K562 (cell line): ENCODE measurements around the gene SPDYE4. TPM values are rescaled to one million over a fixed set of nuclear protein-coding genes. Genes with fewer than 3 reads are reported as not detected.

Experiments used
- ATAC-seq: fragments of 200-7000 bp; cut with Tn5 transposase; 3 replicates; pipeline ENCODE4 v1.9.1; 2020; ENCODE audit warnings: moderate library complexity
- BruUV-seq: library from RNA; stranded (reverse); fragments of 400-500 nt; replicated peaks from 2 replicates; lab custom pipeline; 2021; lab: Mats Ljungman, UMichigan
- CTCF ChIA-PET: fragments of 300-600 bp; formaldehyde crosslinking; extraction: SDS; loops from one replicate; lab custom pipeline; 2021; ENCODE audit warnings: low intra/inter-chr PET ratio; lab: Yijun Ruan, JAX
- POLR2A ChIA-PET: fragments of 300-600, 350-650 bp; sonication (Branson Sonifier 250); formaldehyde crosslinking; extraction: SDS; loops from one replicate; lab custom pipeline; 2021; ENCODE audit warnings: antibody characterized with exemption, inconsistent platforms; lab: Yijun Ruan, JAX
- DNase-seq, 4 experiments: peaks; one replicate each; pipeline versions ENCODE4 v3.0.0 to v3.0.0-alpha.2; 2011 to 2018; ENCODE audit warnings: low spot score in 3 of 4, mixed read lengths in 3 of 4; ENCODE audit errors: extremely low read depth in 1 of 4
- FAIRE-seq: peaks from 2 replicates; lab custom pipeline; 2011; peaks lifted over from hg19 to GRCh38; lab: Jason Lieb, UNC
- H2AFZ ChIP-seq: 2 replicates; pipeline ENCODE4 v1.6.0; 2011; ENCODE audit warnings: low read depth, low read length, control low read depth, inconsistent platforms
- H3K27ac ChIP-seq: fragments of 200-600 bp; 3 replicates; pipeline ENCODE4 v1.8.0; 2011; ENCODE audit warnings: low read depth, mild to moderate bottlenecking, control low read depth, inconsistent platforms, low read length, moderate library complexity, mixed read lengths; ENCODE audit errors: extremely low read depth
- H3K27me3 ChIP-seq, 2 experiments: fragments of 300-600 bp in 1 of 2; 2 replicates in 1 of 2; 3 replicates in 1 of 2; pipeline versions ENCODE4 v1.6.0 to v1.8.0; 2011; ENCODE audit warnings: inconsistent platforms in 2 of 2, low read length in 2 of 2, mild to moderate bottlenecking in 1 of 2, mixed read lengths in 1 of 2, moderate library complexity in 1 of 2; ENCODE audit not compliant: control insufficient read depth in 2 of 2, insufficient read depth in 2 of 2
- H3K36me3 ChIP-seq: fragments of 300-600 bp; 3 replicates; pipeline ENCODE4 v1.8.0; 2011; ENCODE audit warnings: mild to moderate bottlenecking, low read length, inconsistent platforms; ENCODE audit not compliant: control insufficient read depth, insufficient read depth
- H3K4me1 ChIP-seq, 2 experiments: fragments of 200-600 bp in 1 of 2; replicated peaks in 1 of 2; 2 replicates in 1 of 2; 3 replicates in 1 of 2; pipeline versions ENCODE4 v1.5.1 to v1.8.0; 2011; ENCODE audit warnings: inconsistent platforms in 2 of 2, low read length in 2 of 2, mild to moderate bottlenecking in 1 of 2, mixed read lengths in 1 of 2, moderate library complexity in 1 of 2; ENCODE audit not compliant: control insufficient read depth in 2 of 2, insufficient read depth in 2 of 2
- H3K4me2 ChIP-seq: 2 replicates; pipeline ENCODE4 v1.6.1; 2011; ENCODE audit warnings: low read length, control low read depth, inconsistent platforms, mixed read lengths; ENCODE audit not compliant: insufficient read depth
- H3K4me3 ChIP-seq: fragments of 200-600 bp; sonication (generic), shearing (Covaris generic); 2 replicates; pipeline ENCODE4 v1.5.1; 2016; ENCODE audit warnings: control low read depth, inconsistent platforms
- H3K79me2 ChIP-seq: fragments of 200-600 bp; 3 replicates; pipeline ENCODE4 v1.8.0; 2011; ENCODE audit warnings: low read length, inconsistent platforms; ENCODE audit not compliant: control insufficient read depth, insufficient read depth
- H3K9ac ChIP-seq, 2 experiments: 2 replicates each; pipeline versions ENCODE4 v1.6.0 to v1.6.1; 2011; ENCODE audit warnings: low read depth in 2 of 2, low read length in 2 of 2, control low read depth in 1 of 2, inconsistent platforms in 1 of 2, mild to moderate bottlenecking in 1 of 2, mixed read lengths in 1 of 2; ENCODE audit not compliant: insufficient read depth in 1 of 2
- H3K9me1 ChIP-seq: one replicate; pipeline ENCODE4 v1.6.0; 2011; ENCODE audit warnings: inconsistent platforms, mild to moderate bottlenecking, low read length, moderate library complexity; ENCODE audit not compliant: control insufficient read depth, insufficient read depth
- H3K9me3 ChIP-seq: replicated peaks from 2 replicates; pipeline ENCODE4 v1.5.1; 2011; ENCODE audit warnings: low read depth, low read length, inconsistent platforms; ENCODE audit not compliant: control insufficient read depth, insufficient read depth
- H4K20me1 ChIP-seq: replicated peaks from 2 replicates; pipeline ENCODE4 v1.6.1; 2011; ENCODE audit warnings: low read length, inconsistent platforms, mixed read lengths; ENCODE audit not compliant: control insufficient read depth, insufficient read depth
- ATF7 ChIP-seq: fragments of 450-650 bp; IDR thresholded peaks from 2 replicates; pipeline ENCODE4 v1.7.1; 2014; ENCODE audit warnings: mild to moderate bottlenecking, moderate library complexity
- HOXB6 ChIP-seq: fragments of 250-450 bp; sonication (Bioruptor Pico); IDR thresholded peaks from 2 replicates; pipeline ENCODE4 v1.5.1; 2022; ENCODE audit warnings: mild to moderate bottlenecking, borderline replicate concordance
- KDM1A ChIP-seq, 2 experiments: fragments of 450-650 bp; IDR thresholded peaks; 2 replicates each; pipeline ENCODE4 v1.6.1; 2016; ENCODE audit warnings: mild to moderate bottlenecking in 2 of 2
- MCM2 ChIP-seq: fragments of 450-650 bp; IDR thresholded peaks from 2 replicates; pipeline ENCODE4 v1.6.1; 2017; ENCODE audit warnings: low read depth, mild to moderate bottlenecking
- PRPF4 ChIP-seq: fragments of 200-400 bp; formaldehyde crosslinking; IDR thresholded peaks from one replicate; pipeline ENCODE4 v1.6.1; 2017; ENCODE audit warnings: low read length, low read depth, mild to moderate bottlenecking; ENCODE audit not compliant: insufficient read depth, poor library complexity, severe bottlenecking
- SMARCC2 ChIP-seq: fragments of 450-650 bp; IDR thresholded peaks from 2 replicates; pipeline ENCODE4 v1.6.1; 2017; ENCODE audit warnings: antibody characterized with exemption, moderate library complexity, mild to moderate bottlenecking, low read depth
- WGBS: fragments of 100-300 bp; shearing (Covaris generic); methylation state at CpG from one replicate; pipeline ENCODE4 v1.1.6; 2016; ENCODE audit warnings: low coverage, mixed read lengths; ENCODE audit not compliant: insufficient coverage; ENCODE audit errors: missing lambda C conversion rate; 5-methylcytosine and 5-hydroxymethylcytosine counted together
- in situ Hi-C: fragments of 300-500 bp; cut with MboI; formaldehyde crosslinking; loops from 4 replicates; pipeline ENCODE4 v1.15.0; 2018; ENCODE audit warnings: inconsistent platforms, mixed read lengths
- intact Hi-C: fragments of 100-400 bp; cut with micrococcal nuclease; formaldehyde crosslinking; loops from 2 replicates; pipeline ENCODE4 v1.14.2; 2022
- polyA plus RNA-seq, 8 experiments: library from polyadenylated mRNA; depleted of rRNA in 4 of 8; stranded (reverse) in 5 of 8; unstranded in 3 of 8; fragments of >200 nt; fragmentation: Nextera tagmentation in 2 of 8; fragmentation: Illumina TruSeq in 1 of 8; extraction: Ambion mirVana in 2 of 8; extraction: Trizol in 1 of 8; gene quantifications; 2 replicates each; pipeline versions ENCODE4 v1.2.1 to v1.2.3, GENCODE V29; 2011 to 2014; ENCODE audit warnings: inconsistent platforms in 1 of 8, missing spikeins in 1 of 8
- total RNA-seq, 7 experiments: library from RNA; depleted of rRNA in 6 of 7; stranded (reverse); fragments of >200 nt in 6 of 7; fragmentation: Illumina TruSeq in 2 of 7; extraction: Trizol in 2 of 7; gene quantifications; 2 replicates each; pipeline versions ENCODE4 v1.2.1 to v1.2.3, GENCODE V29; 2011 to 2021; ENCODE audit warnings: low replicate concordance in 1 of 7

The SPDYE4 gene
- total and polyA plus RNA-seq, 9 of the 15 experiments (the other 6 are each of a cell fraction or from before 2014, with no cell fraction given) = not detected

- H3K9ac ChIP-seq = no peak overlapping the region
- no peaks in the 10 kb centered on the region for H3K9me1 ChIP-seq
- in situ Hi-C loops = no loop called here
- H3K36me3 ChIP-seq = no peaks in the 10 kb centered on the region
- WGBS = 2% methylated on average over 5 of the region's 5 CpGs
- H3K27ac ChIP-seq = no peak overlapping the region
- TF ChIP-seq KDM1A (IDR thresholded peaks at IDR 0.05) (no peak), MCM2 (no peak), ATF7 (no peak), PRPF4 (no peak)
- H3K79me2 ChIP-seq = no peaks in the 10 kb centered on the region
- ChIA-PET POLR2A (interaction anchor here (0.6 kb wide), 1 partner anchor 173 kb away, joined by 3 read pairs; no protein-coding TSS in a partner anchor), CTCF (no interaction called here)
- no peaks in the 10 kb centered on the region for H3K9me3 ChIP-seq
- H3K4me3 ChIP-seq = no peak overlapping the region
- H3K4me2 ChIP-seq = no peak overlapping the region
- FAIRE-seq (no peak), ATAC-seq (no peak), DNase-seq (no peak)
- H2AFZ ChIP-seq = no peak overlapping the region
- intact Hi-C loops = no loop called here
- BruUV-seq = no TSS peak
- H4K20me1 ChIP-seq = no peaks in the 10 kb centered on the region
- peaks cover 0 to 23% of the 10 kb centered on the region in 2 experiments; a peak in 2 of 5 replicates for H3K27me3 ChIP-seq
- H3K4me1 ChIP-seq = no peaks in the 10 kb centered on the region
Measured at GRCh38 chr17:8705427-8705826, 52.9 kb downstream of the SPDYE4 start.

- TF ChIP-seq HOXB6 (CRISPR knock-in tag) (no peak), SMARCC2 (no peak)
- TF ChIP-seq, all 486 proteins: peak for 0
- in situ Hi-C loops (no loop called here), intact Hi-C loops (no loop called here)
- no peak for ATAC-seq
- WGBS = 2% methylated on average over 7 of the region's 7 CpGs
- BruUV-seq = no TSS peak
- no peaks in the 10 kb centered on the region for H3K36me3 ChIP-seq
- H2AFZ ChIP-seq = no peak overlapping the region
- no peak overlapping the region for H3K27ac ChIP-seq
- H3K9ac ChIP-seq = no peak overlapping the region
- peaks cover 0 to 8% of the 10 kb centered on the region in 2 experiments; a peak in 3 of 5 replicates for H3K4me1 ChIP-seq
- no peak for DNase-seq
- no peaks in the 10 kb centered on the region for H3K79me2 ChIP-seq
- POLR2A ChIA-PET = no interaction called here
- FAIRE-seq = no peak
- H3K4me2 ChIP-seq = no peak overlapping the region
- no peak overlapping the region for H3K4me3 ChIP-seq
- H3K9me1 ChIP-seq = no peaks in the 10 kb centered on the region
- CTCF ChIA-PET = no interaction called here
- no peaks in the 10 kb centered on the region for H4K20me1 ChIP-seq
- H3K27me3 ChIP-seq = peaks cover 0 to 33% of the 10 kb centered on the region in 2 experiments; a peak in 2 of 5 replicates
- H3K9me3 ChIP-seq = no peaks in the 10 kb centered on the region
Measured at GRCh38 chr17:8703001-8703400, 55.3 kb downstream of the SPDYE4 start.
